ENCODE results near the gene ZBTB46. TPM values are rescaled to one million over a fixed set of nuclear protein-coding genes. Genes with fewer than 3 reads are reported as not detected.

Gene ZBTB46
- total RNA-seq, 1 donor = 0.36 TPM

DNA sequence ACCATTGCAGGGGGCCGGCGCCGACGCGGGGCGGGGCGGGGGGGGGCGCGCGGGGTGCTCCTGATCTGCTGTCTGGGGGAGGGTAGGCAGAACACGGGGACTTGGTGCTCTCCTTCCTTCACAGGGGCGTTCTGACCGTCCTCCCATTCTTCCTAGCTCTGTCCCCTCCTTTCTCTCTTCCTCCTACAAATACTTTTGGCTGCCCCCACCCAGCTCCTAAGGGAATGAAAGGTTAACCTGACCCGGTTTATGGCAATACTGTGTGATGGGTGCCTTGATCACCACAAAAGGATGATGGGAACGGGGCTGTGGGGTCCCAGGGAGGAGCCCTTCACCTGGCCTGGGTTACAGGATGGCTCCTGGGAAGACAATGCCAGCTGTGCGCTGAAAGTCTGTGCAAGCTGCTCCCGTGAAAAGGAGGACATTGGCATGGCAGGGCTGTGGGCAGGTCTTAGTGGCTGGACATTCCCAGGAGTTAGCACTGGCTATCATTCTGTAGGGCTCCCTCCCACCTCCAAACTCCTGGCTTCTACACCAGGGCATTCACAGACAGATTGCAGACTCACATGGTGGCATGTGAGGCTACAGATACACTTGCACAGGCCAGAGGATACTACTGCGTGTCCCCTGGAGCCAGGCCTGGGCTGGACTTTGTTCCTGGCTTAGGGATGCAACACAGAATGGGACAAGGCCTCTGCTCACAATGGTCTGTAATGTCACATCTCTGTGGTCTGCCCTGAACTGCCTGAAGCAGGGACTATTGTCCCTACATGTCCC lies 32.1 kb upstream of the ZBTB46 start:
- Histone ChIP-seq H2AFZ (ENCODE audit: low read length) (no peak overlapping the region), H3K27ac (ENCODE audit: low read depth, low read length) (peak overlapping the region; percentile 13), H3K4me1 (ENCODE audit: insufficient read depth, low read length) (peaks cover 29% of the 10 kb centered on the region), H3K36me3 (ENCODE audit: insufficient read depth, low read length) (peaks cover 7% of the 10 kb centered on the region), H3K4me3 (ENCODE audit: insufficient read depth, low read length) (peak overlapping the region; percentile 99), H3K27me3 (ENCODE audit: insufficient read depth, low read length) (no peaks in the 10 kb centered on the region), H3K4me2 (ENCODE audit: insufficient read depth, low read length) (peak overlapping the region; percentile 99), H4K20me1 (ENCODE audit: insufficient read depth, low read length) (peaks cover 16% of the 10 kb centered on the region), H3K9me3 (ENCODE audit: low read depth, low read length) (no peaks in the 10 kb centered on the region), H3K79me2 (ENCODE audit: insufficient read depth, low read length) (peaks cover 59% of the 10 kb centered on the region)
- TF ChIP-seq, protein P1, sequence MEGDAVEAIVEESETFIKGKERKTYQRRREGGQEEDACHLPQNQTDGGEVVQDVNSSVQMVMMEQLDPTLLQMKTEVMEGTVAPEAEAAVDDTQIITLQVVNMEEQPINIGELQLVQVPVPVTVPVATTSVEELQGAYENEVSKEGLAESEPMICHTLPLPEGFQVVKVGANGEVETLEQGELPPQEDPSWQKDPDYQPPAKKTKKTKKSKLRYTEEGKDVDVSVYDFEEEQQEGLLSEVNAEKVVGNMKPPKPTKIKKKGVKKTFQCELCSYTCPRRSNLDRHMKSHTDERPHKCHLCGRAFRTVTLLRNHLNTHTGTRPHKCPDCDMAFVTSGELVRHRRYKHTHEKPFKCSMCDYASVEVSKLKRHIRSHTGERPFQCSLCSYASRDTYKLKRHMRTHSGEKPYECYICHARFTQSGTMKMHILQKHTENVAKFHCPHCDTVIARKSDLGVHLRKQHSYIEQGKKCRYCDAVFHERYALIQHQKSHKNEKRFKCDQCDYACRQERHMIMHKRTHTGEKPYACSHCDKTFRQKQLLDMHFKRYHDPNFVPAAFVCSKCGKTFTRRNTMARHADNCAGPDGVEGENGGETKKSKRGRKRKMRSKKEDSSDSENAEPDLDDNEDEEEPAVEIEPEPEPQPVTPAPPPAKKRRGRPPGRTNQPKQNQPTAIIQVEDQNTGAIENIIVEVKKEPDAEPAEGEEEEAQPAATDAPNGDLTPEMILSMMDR (IDR thresholded peaks at IDR 0.05; ENCODE audit: extremely low read depth, low read depth, low read length) = no peak
- DNase-seq (ENCODE audit: insufficient read length, low spot score, missing footprints) = peak; percentile 91

- Histone ChIP-seq H3K4me3 (ENCODE audit: insufficient read depth, low read length) (no peak overlapping the region), H3K79me2 (ENCODE audit: insufficient read depth, low read length) (peaks cover 49% of the 10 kb centered on the region), H3K4me2 (ENCODE audit: insufficient read depth, low read length) (no peak overlapping the region), H3K9me3 (ENCODE audit: low read depth, low read length) (no peaks in the 10 kb centered on the region), H3K27ac (ENCODE audit: low read depth, low read length) (no peak overlapping the region), H3K36me3 (ENCODE audit: insufficient read depth, low read length) (peaks cover 6% of the 10 kb centered on the region), H2AFZ (ENCODE audit: low read length) (no peak overlapping the region), H4K20me1 (ENCODE audit: insufficient read depth, low read length) (peaks cover 17% of the 10 kb centered on the region), H3K4me1 (ENCODE audit: insufficient read depth, low read length) (peaks cover 32% of the 10 kb centered on the region), H3K27me3 (ENCODE audit: insufficient read depth, low read length) (no peaks in the 10 kb centered on the region)
- TF ChIP-seq, protein P1 (IDR thresholded peaks at IDR 0.05; ENCODE audit: extremely low read depth, low read depth, low read length) = no peak
- DNase-seq (ENCODE audit: insufficient read length, low spot score, missing footprints) = peak; percentile 71
Measured at GRCh38 chr20:63861981-63862901, 31.2 kb upstream of the ZBTB46 start.

DNA sequence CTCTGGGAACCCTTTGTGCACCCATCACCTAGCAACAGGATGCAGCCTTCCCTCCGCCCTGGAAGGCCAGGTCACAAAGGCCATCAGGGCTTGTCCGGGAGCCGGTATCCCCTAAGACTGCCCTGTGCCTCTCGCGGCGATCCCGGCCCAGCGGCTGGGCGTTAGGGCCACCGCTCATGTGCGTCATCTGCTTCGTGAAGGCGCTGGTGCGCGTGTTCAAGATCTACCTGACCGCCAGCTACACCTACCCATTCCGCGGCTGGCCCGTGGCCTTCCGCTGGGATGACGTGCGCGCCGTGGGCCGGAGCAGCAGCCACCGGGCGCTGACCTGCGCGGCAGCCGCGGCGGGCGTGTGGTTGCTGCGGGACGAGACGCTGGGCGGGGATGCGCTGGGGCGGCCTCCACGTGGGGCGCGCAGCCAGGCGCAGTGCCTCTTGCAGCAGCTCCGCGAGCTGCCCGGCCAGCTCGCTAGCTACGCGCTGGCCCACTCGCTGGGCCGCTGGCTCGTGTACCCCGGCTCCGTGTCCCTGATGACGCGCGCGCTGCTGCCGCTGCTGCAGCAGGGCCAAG lies 30.4 kb upstream of the ZBTB46 start, which contains the start of gene ABHD16B:
Gene ABHD16B, plus strand, starts transcription at position 134 of the 570 bp plus-strand sequence. Its CDS starts 43 bp downstream, at position 177.
- no peak within 1 kb of the TSS for H3K27ac ChIP-seq (ENCODE audit: low read depth, low read length)
- DNase-seq (ENCODE audit: insufficient read length, low spot score, missing footprints) = peak; percentile 51
- no peak within 1 kb of the TSS for H3K4me2 ChIP-seq (ENCODE audit: insufficient read depth, low read length)
- peaks cover 6% of the 10 kb centered on the region for H3K36me3 ChIP-seq (ENCODE audit: insufficient read depth, low read length)
- H3K9me3 ChIP-seq (ENCODE audit: low read depth, low read length) = no peaks in the 10 kb centered on the region
- H3K79me2 ChIP-seq (ENCODE audit: insufficient read depth, low read length) = peaks cover 42% of the 10 kb centered on the region
- H3K4me3 ChIP-seq (ENCODE audit: insufficient read depth, low read length) = no peak within 1 kb of the TSS
- H2AFZ ChIP-seq (ENCODE audit: low read length) = no peak within 1 kb of the TSS
- TF ChIP-seq, protein P1 (IDR thresholded peaks at IDR 0.05; ENCODE audit: extremely low read depth, low read depth, low read length) = no peak
- H4K20me1 ChIP-seq (ENCODE audit: insufficient read depth, low read length) = peaks cover 16% of the 10 kb centered on the region
- H3K27me3 ChIP-seq (ENCODE audit: insufficient read depth, low read length) = no peaks in the 10 kb centered on the region
- H3K4me1 ChIP-seq (ENCODE audit: insufficient read depth, low read length) = peaks cover 31% of the 10 kb centered on the region
